D721Med (cell line): ENCODE data around the gene SNAI3.

Source experiments
- DNase-seq: peaks from one replicate; pipeline ENCODE4 v3.0.0; 2011; ENCODE audit warnings: low spot score; ENCODE audit not compliant: insufficient read length
- FAIRE-seq: peaks from 2 replicates; lab custom pipeline; 2011; peaks lifted over from hg19 to GRCh38; lab: Jason Lieb, UNC
- TF ChIP-seq, protein P1 (sequence below): IDR thresholded peaks from 2 replicates; pipeline ENCODE4 v1.5.1; 2012; ENCODE audit warnings: mild to moderate bottlenecking, control low read depth; ENCODE audit not compliant: insufficient read depth; ENCODE audit errors: missing control alignments

SNAI3 gene

DNA sequence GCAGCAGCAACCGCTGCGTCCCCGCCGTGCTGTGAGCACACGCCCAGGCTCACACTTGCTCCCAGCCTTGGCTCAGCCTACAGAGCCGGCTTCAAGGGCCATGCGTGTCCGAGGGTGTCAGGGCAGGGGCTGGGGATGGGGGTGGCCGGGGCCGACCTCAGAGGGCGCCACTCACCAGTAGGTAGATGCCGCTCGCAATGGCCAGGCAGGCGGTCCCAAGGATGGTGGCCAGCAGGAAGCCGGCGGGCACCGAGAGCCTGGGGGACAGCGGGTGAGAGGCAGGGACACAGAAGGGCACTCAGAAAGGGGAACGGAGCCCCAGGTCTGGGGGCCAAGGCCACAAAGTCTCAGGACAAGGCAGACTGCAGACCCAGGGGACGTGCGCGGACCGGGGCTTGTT, 40.4 kb downstream of the SNAI3 start:
- TF ChIP-seq, protein P1, sequence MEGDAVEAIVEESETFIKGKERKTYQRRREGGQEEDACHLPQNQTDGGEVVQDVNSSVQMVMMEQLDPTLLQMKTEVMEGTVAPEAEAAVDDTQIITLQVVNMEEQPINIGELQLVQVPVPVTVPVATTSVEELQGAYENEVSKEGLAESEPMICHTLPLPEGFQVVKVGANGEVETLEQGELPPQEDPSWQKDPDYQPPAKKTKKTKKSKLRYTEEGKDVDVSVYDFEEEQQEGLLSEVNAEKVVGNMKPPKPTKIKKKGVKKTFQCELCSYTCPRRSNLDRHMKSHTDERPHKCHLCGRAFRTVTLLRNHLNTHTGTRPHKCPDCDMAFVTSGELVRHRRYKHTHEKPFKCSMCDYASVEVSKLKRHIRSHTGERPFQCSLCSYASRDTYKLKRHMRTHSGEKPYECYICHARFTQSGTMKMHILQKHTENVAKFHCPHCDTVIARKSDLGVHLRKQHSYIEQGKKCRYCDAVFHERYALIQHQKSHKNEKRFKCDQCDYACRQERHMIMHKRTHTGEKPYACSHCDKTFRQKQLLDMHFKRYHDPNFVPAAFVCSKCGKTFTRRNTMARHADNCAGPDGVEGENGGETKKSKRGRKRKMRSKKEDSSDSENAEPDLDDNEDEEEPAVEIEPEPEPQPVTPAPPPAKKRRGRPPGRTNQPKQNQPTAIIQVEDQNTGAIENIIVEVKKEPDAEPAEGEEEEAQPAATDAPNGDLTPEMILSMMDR = no peak
- no peak for DNase-seq
- FAIRE-seq = no peak

DNA sequence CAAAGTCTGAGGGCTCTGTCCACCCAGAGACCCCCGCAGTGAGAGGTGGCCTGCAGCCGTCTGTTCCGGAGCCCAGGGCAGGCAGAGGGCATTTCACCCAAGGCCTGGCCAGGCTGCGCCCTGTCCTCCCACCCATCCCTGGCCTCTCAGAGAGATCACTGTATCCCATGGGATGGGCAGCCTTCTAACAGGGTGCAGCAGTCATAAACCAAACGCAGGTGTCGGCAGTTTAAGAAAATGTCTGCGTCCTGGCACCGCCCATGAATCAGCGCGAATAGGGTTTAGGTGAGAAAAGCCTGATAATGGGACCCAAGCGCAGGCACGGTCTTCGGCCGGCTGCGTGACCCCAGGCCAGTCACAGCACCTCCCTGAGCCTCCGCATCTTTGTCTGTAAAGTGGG, 40.9 kb downstream of the SNAI3 start:
- FAIRE-seq (no peak), DNase-seq (no peak)
- TF ChIP-seq, protein P1 = no peak

DNA sequence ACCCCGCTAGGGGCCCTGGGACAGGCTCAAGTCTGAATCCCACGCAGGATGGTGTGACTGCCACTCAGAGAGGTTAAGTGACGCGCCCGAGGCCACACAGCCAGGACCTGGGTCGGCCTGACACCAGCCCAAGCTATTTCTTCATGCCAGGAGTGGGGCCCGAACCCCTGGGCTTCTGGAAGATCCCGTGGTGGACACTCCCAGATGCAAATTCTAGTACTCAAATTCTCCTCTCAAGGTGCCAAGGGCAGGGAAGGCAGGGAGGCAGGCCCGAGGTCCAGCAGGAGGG, 42.7 kb downstream of the SNAI3 start:
- TF ChIP-seq, protein P1 = no peak
- FAIRE-seq (no peak), DNase-seq (no peak)

DNA sequence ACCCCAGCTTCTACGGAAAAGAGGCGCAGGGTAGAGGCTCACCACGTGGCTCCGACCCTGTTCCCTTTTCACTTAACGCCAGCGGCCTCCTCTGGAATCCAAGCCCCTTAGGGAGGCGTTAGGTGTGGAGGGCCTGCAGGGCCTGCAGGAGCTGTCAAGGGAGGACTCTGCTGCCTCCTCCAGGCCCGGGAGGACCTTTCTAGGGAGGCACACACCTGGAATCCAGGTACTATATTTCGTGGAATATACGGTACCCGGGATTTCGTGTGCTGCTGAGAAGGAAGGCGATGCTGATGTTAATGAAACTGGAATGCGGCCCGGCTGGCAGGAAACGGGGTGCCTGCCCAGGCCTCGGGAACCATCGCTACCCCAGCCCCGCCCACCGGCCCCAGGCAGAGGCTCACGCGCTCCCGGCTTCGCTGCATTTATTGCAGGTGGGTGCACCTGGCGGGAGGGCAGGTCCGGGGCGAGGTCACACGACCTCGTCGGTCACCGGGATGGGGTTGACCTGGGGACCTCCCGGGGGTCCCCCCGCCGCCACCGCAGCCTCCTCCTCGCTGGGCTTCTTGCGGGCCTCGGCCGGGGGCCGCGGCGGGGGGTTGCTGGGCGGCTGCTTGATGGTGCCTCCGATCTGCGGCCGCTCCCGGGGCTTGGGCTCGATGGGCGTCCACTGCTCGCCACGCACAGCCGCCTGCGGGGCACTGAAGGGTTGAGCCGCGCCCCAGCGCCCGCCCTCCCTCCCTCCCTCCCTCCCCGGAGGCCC, 43.2 kb downstream of the SNAI3 start:
- no peak for FAIRE-seq
- DNase-seq = no peak
- TF ChIP-seq, protein P1 = no peak

DNA sequence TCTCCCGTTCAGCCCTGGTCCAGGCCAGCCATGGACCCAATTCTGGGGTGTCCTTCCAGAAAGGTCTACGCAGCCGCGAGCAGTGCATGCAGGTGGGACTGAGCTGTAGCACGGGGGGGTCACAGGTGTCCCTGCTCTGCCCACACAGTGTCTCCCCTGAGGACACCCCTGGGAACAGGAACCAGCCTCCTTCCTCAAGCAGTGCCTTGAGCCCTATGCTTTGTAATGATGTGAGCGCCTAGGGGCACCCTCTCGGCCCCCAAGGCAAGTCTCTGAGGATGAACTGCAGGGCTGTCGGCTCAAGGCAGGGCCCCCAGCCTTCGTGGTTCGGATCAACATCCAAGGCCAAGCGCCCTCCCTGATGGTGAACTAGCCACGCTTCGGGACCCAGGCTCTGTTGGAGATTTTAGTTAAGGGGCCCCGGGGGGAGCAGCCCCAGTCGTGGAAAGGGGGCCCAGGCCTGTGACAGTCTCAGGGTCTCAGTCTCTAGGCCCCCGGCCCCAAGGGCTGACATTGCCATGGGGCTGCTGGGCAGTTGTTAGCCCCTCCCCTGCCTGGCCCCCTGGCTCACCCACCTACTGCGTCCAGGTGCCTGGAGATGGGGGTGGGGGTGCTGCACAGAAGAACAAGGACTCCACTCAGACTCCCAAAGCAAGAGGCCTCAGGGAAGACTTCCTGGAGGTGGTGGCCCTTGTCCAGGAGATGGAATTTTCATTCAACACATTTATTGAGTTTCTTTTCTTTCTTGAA, 45.6 kb downstream of the SNAI3 start:
- FAIRE-seq = no peak
- TF ChIP-seq, protein P1 = no peak
- no peak for DNase-seq

DNA sequence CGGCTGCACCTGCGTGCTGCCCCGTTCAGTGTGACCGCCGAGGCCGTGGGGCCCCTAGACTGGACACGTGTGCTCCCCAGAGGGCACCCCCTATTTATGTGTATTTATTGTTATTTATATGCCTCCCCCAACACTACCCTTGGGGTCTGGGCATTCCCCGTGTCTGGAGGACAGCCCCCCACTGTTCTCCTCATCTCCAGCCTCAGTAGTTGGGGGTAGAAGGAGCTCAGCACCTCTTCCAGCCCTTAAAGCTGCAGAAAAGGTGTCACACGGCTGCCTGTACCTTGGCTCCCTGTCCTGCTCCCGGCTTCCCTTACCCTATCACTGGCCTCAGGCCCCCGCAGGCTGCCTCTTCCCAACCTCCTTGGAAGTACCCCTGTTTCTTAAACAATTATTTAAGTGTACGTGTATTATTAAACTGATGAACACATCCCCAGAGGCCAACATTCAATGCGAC, 46.2 kb downstream of the SNAI3 start:
- TF ChIP-seq, protein P1 = no peak
- no peak for DNase-seq
- FAIRE-seq = no peak
